Measurements from ENCODE around the gene ARRDC3. TPM values are rescaled to one million over a fixed set of nuclear protein-coding genes. Genes with fewer than 3 reads are reported as not detected.

The ARRDC3 gene
- polyA plus RNA-seq, 1 donor from 2014 or later: 297 TPM

GRCh38 chr5:91341154-91341553, 42.0 kb downstream of the ARRDC3 start:
- no peaks in the 10 kb centered on the region for H3K79me2 ChIP-seq (replicated peaks; ENCODE audit: insufficient read depth, low read length)
- H3K9me3 ChIP-seq (ENCODE audit: low read length): no peaks in the 10 kb centered on the region
- H3K4me2 ChIP-seq (ENCODE audit: low read length): no peak overlapping the region
- no peaks in the 10 kb centered on the region for H3F3A ChIP-seq (ENCODE audit: insufficient read depth, low read length, poor library complexity, severe bottlenecking)
- TF ChIP-seq, protein P1, sequence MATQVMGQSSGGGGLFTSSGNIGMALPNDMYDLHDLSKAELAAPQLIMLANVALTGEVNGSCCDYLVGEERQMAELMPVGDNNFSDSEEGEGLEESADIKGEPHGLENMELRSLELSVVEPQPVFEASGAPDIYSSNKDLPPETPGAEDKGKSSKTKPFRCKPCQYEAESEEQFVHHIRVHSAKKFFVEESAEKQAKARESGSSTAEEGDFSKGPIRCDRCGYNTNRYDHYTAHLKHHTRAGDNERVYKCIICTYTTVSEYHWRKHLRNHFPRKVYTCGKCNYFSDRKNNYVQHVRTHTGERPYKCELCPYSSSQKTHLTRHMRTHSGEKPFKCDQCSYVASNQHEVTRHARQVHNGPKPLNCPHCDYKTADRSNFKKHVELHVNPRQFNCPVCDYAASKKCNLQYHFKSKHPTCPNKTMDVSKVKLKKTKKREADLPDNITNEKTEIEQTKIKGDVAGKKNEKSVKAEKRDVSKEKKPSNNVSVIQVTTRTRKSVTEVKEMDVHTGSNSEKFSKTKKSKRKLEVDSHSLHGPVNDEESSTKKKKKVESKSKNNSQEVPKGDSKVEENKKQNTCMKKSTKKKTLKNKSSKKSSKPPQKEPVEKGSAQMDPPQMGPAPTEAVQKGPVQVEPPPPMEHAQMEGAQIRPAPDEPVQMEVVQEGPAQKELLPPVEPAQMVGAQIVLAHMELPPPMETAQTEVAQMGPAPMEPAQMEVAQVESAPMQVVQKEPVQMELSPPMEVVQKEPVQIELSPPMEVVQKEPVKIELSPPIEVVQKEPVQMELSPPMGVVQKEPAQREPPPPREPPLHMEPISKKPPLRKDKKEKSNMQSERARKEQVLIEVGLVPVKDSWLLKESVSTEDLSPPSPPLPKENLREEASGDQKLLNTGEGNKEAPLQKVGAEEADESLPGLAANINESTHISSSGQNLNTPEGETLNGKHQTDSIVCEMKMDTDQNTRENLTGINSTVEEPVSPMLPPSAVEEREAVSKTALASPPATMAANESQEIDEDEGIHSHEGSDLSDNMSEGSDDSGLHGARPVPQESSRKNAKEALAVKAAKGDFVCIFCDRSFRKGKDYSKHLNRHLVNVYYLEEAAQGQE (IDR thresholded peaks at IDR 0.05; ENCODE audit: borderline replicate concordance): no peak
- TF ChIP-seq EP300 (conservative IDR thresholded peaks at IDR 0.05; ENCODE audit: poor library complexity, severe bottlenecking) (no peak), RAD21 (conservative IDR thresholded peaks at IDR 0.05) (no peak), SMC3 (conservative IDR thresholded peaks at IDR 0.05; ENCODE audit: poor library complexity) (no peak), EZH2 (IDR thresholded peaks at IDR 0.05; ENCODE audit: borderline replicate concordance, insufficient read depth, low read length, poor library complexity, severe bottlenecking) (no peak), MXI1 (conservative IDR thresholded peaks at IDR 0.05; ENCODE audit: poor library complexity, severe bottlenecking) (no peak), CTCF (IDR thresholded peaks at IDR 0.05; ENCODE audit: poor library complexity, severe bottlenecking) (no peak), TAF1 (IDR thresholded peaks at IDR 0.05; ENCODE audit: low read depth) (no peak), POLR2AphosphoS5 (IDR thresholded peaks at IDR 0.05) (no peak)
- H3K27me3 ChIP-seq (ENCODE audit: insufficient read depth, low read depth, low read length): no peaks in the 10 kb centered on the region
- H3K36me3 ChIP-seq (ENCODE audit: insufficient read depth, low read length): no peaks in the 10 kb centered on the region
- H2AFZ ChIP-seq (ENCODE audit: low read depth, low read length): no peak overlapping the region
- no peaks in the 10 kb centered on the region for H3K9me2 ChIP-seq (ENCODE audit: insufficient read depth, low read length)
- no peaks in the 10 kb centered on the region for H4K20me1 ChIP-seq (ENCODE audit: insufficient read depth)
- H3K9ac ChIP-seq (ENCODE audit: low read length): no peak overlapping the region
- H3K27ac ChIP-seq (ENCODE audit: low read length): no peak overlapping the region
- H3K4me3 ChIP-seq (ENCODE audit: low read length): no peak overlapping the region

GRCh38 chr5:91340532-91340931, 42.6 kb downstream of the ARRDC3 start:
- Histone ChIP-seq H3K4me3 (ENCODE audit: low read length) (no peak overlapping the region), H3K36me3 (ENCODE audit: insufficient read depth, low read length) (no peaks in the 10 kb centered on the region), H3K9me3 (ENCODE audit: low read length) (no peaks in the 10 kb centered on the region), H3F3A (ENCODE audit: insufficient read depth, low read length, poor library complexity, severe bottlenecking) (no peaks in the 10 kb centered on the region), H3K9ac (ENCODE audit: low read length) (no peak overlapping the region), H3K9me2 (ENCODE audit: insufficient read depth, low read length) (no peaks in the 10 kb centered on the region), H3K4me2 (ENCODE audit: low read length) (no peak overlapping the region), H3K27me3 (ENCODE audit: insufficient read depth, low read depth, low read length) (no peaks in the 10 kb centered on the region), H4K20me1 (ENCODE audit: insufficient read depth) (no peaks in the 10 kb centered on the region), H3K27ac (ENCODE audit: low read length) (no peak overlapping the region), H3K79me2 (replicated peaks; ENCODE audit: insufficient read depth, low read length) (no peaks in the 10 kb centered on the region), H2AFZ (ENCODE audit: low read depth, low read length) (no peak overlapping the region)
- TF ChIP-seq TAF1 (IDR thresholded peaks at IDR 0.05; ENCODE audit: low read depth) (no peak), MXI1 (conservative IDR thresholded peaks at IDR 0.05; ENCODE audit: poor library complexity, severe bottlenecking) (no peak), SMC3 (conservative IDR thresholded peaks at IDR 0.05; ENCODE audit: poor library complexity) (no peak), EZH2 (IDR thresholded peaks at IDR 0.05; ENCODE audit: borderline replicate concordance, insufficient read depth, low read length, poor library complexity, severe bottlenecking) (no peak), POLR2AphosphoS5 (IDR thresholded peaks at IDR 0.05) (no peak), RAD21 (conservative IDR thresholded peaks at IDR 0.05) (no peak), EP300 (conservative IDR thresholded peaks at IDR 0.05; ENCODE audit: poor library complexity, severe bottlenecking) (no peak)
- TF ChIP-seq, protein P1 (IDR thresholded peaks at IDR 0.05; ENCODE audit: borderline replicate concordance): no peak

All from neural cell (in vitro differentiated cells).